ENCODE data around the gene CRY1. TPM values are rescaled to one million over a fixed set of nuclear protein-coding genes. Genes with fewer than 3 reads are reported as not detected.

Gene CRY1
- total RNA-seq (2014; rRNA removed) = 16.4 and 20.0 TPM in 2 replicates
- polyA plus RNA-seq (2012) = 7.6 TPM

DNA sequence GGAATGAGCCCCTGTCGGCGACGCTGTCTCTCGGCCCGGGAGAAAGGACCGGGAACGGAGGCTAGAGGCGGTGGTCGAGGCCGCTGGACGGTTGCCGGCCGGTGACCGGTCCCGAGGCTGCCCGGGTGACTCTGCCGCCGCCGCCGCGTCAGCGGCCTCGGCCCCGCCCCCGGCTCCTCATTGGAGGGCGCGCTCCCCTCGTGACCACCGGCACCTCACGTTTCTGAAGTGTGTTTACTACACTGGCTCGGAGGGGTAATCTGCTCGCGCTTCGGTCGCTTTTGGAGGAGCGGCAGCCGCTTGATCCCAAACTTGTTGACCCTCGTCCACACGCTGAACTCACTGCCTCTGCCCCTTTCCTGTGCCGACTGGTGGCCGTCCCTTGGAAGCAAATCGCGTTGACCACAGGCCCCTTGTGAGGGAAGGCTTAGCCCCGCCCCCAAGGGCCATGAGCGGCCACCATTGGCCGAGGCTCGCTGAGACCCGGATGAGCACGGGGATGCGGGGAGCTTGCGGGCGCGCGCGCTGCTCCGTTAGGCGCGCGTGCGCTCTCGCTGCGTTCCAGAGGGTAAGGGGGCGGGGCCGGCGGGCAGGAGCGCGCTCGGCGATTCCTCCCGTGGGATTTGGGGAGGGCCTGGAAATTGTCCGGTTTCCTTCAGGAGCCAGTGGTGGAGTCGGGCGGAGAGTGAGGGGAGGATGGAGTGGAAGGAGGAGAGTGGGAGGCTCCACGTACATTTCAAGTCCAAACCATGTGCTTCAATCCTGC lies at the start of gene CRY1:
CRY1 (minus strand) TSS at position 133 of the 766 bp plus-strand sequence. CDS start 588 bp downstream, outside the sequence.
- DNase-seq (ENCODE audit: low read depth) = peak; percentile 93

DNA sequence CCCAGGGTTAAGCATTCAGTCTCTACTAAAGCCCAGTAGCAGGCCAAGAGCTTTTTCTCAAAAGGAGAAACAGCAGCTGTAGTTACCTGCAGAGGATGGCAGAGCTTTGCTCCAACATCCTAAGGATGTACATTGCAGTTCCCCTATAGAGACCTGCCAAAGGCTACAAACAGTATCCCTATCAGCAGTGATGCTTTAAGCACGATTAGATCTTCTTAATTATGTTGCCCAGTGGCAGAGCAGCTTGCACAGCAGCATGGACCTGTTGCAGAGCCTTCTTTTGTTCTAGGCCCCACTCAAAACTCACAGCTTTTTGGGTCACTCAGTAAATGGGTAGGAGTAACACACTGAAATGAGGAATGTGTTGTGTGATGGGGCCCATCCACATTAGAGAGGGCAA lies 46.4 kb upstream of the CRY1 start:
- no peak for DNase-seq (ENCODE audit: low read depth)

DNA sequence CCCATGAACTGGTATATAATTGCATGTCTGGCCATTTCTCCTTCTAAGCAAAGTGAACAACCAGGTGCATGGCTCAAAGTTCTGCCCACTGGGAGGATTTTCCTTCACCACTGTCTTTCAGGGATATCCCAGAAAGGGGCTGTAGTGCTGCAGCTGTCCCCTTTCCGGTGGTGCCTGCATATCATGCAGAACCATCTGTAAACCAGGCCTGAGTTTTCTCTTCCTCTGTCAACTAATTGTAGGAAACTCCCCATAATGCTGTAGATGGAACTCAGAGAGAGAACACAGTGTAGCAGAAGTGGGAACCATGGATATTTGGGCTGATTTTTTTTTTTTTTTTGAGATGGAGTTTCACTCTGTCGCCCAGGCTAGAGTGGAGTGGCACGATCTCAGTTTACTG lies 45.6 kb upstream of the CRY1 start:
- DNase-seq (ENCODE audit: low read depth) = no peak

DNA sequence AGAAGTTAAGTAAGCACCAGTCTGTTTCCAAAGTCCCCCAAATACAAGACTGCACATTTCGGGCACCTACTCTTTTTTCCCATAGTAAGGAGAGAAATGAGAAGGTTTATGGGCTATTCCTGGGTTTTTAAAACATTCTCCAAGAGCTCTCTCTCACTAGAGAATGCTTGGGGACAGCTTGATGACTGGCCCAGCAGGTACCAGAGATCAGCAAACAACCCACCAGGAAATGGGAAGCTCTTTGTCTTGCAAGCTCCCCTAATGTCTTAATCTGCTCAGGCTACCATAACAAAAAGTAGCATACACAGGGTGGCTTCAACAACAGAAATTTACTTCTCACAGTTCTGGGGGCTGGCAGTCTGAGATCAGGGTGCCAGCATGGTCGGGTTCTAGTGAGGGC lies 41.8 kb upstream of the CRY1 start:
- DNase-seq (ENCODE audit: low read depth) = no peak

DNA sequence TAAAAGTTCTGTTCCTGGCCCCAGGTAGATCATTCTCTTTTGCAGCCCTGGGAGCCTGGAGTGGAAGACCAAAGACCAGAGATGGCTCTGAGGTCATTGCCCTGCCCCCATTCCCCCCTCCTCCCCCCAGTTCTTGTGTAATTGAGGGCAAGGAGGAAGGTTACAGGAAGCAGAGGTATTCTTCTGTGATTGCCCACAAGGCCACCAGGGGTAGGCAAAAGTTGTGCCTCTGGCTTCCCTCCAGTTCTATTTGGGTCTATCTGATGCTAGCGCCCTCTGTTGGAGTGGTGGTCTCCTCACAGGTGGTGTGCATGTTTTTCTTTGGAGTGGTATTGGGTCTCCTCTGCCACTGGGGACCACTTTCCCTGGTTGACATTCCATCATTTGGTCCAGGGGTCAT lies 41.2 kb upstream of the CRY1 start:
- peak; percentile 12 for DNase-seq (ENCODE audit: low read depth)

DNA sequence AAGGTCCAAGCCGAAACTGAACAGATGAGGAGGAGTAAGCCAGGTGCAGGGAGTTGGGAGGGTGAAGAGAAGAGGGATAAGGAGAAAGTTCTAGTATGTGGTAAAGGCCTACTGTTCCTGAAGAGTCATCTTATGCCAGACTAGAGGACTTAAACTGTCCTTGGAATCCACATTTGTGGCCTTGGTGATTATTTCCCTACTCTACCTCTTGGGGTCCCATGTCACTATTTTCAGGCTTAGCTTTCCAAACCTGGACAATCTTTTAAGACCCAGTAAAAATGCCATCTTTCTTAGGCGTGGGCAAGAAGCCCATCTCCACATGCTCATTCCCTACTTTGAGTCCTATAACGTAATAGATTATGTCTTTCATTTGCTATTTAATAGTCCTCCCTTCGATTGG lies 40.1 kb upstream of the CRY1 start:
- no peak for DNase-seq (ENCODE audit: low read depth)

DNA sequence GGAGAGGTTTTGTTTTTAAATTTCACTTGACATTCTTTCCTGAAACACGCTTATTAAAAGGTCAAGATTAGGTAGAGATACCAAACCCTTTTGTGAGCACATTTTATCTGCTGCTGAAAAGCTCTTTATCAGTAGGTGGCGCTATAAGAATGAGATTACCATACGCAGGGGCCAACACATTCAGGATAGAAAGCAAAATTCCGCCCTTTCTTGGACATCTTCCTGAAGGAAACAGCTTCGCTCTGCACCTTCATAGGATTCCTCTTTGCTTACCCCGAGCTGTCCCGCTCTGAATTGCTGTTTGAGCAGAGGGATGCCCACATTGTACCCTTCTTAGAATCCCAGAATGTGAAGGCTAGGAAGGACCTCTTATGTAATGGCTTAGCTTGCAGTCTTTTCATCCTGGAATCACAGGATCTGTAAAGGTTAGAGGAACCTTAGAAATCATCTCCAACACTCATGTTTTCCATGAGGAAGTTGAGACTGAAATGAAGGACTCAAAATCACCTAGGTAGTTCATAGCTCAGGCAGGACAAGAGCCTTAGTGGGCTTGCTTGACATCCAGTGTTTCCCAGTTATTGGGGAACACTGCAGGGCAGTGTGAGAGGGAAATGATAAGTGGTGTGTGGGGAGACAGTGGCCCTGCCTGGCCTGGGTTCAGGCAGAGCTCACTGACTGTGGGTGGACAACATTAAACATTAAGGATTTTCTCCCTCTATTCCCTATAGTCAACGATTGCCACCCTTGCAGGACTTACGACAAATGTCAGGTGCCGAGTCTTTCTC lies 38.7 kb upstream of the CRY1 start:
- DNase-seq (ENCODE audit: low read depth) = peak; percentile 48

DNA sequence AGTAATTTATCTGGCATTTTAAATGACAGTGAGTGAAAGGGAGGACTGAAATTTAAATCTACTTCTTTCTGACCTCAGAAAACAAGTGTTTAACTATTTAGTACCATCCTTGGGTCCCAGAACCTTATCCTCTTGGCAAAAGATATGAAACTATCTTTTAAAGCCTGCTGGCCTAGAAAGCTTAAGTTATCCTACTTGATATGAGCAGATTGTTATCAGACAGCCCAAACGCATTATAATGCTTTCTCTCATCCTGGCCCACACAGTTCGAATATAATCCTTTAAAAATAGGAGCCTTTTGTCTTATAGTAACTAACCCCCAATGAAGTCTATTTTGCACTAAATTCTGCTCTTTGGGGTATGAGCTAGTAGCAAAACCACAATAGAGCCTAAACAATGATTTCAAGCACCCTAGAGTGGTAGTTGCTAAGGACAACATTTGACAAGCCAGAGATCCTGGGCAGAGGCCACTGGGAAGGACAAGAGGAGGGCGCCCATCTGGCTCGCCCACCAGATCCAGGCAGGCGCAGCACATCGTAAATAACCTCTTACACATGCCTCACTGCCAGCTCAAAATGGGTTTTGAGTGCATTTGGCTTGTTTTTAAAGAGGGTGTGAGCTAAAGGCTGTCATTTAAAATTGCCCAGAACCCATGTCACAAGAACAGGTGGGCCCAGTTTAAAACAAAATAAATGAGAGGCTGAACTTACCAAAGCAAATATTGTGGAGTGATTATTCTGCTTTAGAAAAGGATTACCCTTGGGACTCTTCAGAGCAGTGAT lies 37.7 kb upstream of the CRY1 start:
- DNase-seq (ENCODE audit: low read depth) = no peak

DNA sequence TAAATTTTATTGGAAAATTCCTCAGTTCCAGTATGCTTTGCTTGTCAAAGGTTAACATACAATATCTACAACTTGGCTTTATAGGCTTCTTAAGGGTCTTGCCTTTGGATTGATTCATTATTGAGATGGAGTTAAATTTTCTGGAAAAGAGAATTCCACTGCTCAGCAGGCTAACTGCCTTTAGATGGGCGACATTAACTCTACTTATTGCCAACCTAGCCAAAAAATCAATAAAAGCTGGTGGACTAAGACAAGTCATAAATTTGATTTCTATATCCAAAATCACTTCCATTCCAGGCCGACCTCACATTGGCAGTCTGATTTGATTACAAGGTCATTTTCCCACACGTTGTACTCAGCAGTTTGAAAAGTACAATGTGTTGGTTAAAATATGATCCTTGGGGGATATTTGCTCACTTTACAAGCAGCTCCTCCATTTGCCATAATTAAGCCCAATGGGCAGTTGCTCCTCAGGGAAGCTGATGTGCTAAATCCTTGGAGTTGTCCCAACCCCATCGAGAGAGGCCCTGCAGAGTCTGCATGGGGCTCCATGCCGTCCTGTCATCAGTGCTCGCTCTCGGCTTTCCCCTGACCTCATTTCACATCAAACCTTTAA lies 36.1 kb upstream of the CRY1 start:
- no peak for DNase-seq (ENCODE audit: low read depth)

DNA sequence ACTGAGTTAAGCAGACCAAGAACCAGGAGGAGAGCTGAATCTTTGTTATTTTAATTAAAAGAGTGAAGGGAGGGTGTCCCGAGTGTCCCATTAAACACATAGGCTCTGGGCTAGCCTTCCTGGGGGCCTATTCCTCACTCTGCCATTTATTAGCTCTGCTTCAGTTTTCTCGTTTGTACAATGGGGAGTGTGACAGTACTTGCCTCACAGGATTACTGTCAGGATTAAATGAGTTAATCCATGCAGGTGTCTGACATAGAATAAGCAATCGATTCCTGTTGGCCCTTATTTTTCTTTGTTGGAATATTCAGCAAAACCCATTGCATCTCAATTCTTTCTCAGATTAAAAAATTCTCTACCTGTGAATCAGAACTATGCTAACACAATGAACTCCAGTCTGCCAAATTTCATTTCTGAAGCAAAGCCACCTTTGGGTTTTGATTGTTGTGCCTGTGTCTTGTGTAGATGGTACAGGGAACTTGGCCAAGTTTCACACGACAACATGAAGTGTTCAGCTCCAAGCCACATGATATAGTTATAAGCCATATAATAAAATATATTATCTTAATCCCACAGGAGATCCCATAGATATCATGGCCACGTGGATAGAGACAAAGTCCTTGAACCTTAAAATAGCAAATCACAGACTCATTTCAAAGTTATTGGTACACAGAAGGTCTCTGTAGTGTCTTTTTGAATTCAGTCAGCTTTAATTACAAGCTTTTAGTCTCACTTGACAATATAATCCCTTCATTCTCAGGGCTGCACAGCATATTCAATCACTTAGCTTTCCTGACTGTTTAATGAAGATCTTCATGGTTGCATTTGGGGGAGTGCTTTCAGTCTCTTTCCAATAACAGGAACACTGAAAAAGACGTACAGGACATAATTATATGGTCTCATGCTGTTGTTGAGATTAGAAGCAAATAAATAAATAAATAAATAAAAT lies 34.4 kb upstream of the CRY1 start:
- DNase-seq (ENCODE audit: low read depth) = no peak

DNA sequence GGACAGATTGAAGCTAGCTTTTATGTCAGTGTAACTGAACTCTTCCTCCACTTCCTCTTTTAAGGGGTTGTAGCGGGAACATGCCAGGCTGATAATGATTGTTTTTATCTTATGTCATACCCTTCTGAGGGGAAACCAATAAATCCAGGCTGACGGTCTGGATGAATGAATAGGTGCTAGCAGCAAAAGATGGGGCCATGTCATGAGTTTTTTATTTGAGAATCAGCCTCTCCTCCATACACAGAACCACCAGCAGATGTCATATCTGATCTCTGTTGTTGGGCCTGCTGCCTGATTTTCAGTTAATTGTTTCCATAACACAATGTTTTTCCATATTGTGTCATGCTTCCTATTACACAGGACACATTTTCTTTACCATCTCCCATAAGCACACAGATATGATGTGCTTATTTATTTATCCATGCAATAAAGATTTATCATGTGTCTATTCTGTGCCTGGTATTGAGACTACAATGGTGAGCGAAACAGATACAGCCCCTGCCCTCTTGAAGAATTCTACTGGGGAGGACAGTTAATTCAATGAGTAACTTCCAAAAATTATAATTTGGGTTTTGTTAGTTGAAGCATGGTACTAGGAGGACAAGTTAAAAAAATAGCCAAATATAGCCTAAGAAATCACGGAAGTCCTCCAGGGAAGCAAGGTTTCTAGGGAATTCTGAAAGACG lies 33.6 kb upstream of the CRY1 start:
- DNase-seq (ENCODE audit: low read depth) = no peak

DNA sequence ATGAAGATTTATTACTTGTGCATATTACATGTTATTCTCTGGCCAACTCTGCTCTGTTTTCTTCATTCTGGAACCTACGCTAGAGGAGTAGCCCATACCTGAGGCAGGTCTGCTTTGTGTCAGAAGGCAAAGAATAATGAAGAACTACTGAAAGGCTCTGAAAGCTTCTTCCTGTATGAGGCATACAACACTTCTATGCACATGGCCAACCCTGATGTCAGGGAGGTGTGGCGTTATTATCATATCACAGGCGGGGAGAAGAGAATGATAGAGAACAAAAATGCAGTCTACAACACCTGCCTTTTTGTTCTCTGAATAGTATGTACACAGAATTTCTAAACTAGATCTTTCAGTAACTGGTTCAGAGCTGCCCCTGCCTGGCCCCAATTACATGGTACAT lies 32.5 kb upstream of the CRY1 start:
- no peak for DNase-seq (ENCODE audit: low read depth)

DNA sequence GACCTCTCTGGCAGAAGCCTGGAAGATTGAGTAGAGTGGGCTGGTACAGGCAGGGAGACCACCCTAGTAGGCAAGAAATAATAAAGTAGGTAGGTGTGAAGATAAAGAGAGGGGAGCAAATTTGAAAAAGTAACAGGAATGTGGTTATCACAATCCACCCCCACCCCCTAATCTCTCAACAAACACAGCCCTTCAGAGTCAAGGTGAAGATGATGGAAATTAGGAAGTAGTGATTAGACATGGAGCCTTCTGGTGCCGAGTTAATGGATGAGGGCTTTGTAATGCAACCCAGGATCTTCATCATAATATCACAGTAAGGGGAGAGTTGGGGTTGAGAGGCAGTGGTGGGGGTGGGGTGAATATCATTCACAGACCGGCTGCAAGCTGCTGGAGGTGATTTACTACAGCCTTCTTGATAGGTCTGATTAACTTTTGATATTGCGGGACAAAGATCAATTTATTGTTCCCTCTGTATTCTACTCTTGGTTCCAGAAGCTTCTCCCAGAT lies 29.2 kb upstream of the CRY1 start:
- no peak for DNase-seq (ENCODE audit: low read depth)

DNA sequence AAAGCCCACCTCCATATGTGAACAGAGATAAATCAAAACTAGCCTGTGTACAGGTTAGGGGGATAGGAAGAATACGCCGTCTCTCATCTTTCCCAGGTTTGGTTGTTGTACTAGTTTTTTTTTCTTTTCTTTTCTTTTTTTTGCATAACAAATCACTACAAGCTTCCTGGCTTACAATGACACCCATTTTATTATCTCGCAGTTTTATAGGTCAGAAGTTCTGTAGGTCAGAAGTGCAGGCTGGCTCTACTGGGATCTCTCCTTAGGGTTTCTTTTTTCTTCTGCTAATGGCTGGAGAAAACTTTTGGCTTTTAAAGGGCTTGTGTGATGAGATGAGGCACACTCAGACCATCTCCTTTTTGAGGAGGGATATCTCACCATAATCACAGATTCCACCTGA lies 25.7 kb upstream of the CRY1 start:
- DNase-seq (ENCODE audit: low read depth) = no peak

DNA sequence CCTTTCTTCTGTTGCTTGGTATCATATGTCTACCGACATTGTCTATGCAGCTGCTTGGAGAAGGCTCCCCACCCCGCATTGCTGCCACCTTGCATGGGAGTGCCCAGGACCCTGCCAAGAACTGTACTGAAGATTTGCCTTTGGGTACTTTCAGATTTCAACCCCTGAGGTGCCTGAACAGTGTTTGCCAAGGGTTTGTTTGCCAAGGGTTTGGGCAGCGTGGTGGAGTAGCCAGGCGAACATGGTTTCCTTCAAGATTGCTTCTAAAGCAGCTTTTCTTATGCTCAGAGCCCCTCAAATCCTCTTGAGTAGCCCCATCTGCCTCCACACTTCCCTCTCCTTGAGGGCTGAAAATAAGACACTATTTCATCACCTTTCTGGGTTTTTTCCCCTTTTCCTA lies 25.3 kb upstream of the CRY1 start:
- DNase-seq (ENCODE audit: low read depth) = no peak

DNA sequence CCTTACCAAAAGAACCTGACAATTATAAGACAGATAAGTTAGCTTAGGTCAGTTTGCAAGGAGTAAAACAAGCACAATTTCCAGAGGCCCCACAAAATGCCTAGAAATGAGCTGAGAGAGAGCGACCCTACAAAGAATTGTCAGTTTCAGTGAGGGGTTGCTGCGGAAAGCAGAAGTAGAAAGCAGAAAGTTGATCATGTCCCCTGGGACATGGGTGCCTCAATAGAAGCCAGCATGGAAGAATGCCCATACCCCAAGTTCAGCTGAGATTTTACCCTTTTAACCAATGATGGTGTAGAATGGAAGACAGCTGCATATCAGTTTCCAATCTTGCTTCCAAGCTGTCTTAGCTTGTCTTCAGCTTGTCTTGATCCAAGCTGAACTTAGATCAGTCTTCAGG lies 21.8 kb upstream of the CRY1 start:
- no peak for DNase-seq (ENCODE audit: low read depth)

DNA sequence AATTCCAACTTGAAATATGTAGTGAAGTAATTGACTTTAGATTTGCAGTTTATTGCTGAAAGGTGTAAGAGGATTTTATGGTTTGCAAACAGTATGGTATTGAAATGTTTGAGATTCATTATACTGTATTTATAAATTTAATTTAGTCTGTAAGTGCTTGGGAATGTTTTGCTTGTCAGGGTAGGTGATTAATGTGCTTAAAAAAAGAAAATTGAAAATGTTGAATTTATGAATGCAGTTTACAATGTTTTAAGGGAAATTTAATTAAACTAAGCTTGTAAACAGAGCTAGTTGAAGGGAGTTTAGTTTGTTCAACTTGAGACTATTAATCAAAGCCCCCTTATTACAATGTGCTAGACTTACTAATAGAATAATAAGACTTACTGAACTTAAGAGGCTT lies 18.0 kb upstream of the CRY1 start:
- DNase-seq (ENCODE audit: low read depth) = no peak

DNA sequence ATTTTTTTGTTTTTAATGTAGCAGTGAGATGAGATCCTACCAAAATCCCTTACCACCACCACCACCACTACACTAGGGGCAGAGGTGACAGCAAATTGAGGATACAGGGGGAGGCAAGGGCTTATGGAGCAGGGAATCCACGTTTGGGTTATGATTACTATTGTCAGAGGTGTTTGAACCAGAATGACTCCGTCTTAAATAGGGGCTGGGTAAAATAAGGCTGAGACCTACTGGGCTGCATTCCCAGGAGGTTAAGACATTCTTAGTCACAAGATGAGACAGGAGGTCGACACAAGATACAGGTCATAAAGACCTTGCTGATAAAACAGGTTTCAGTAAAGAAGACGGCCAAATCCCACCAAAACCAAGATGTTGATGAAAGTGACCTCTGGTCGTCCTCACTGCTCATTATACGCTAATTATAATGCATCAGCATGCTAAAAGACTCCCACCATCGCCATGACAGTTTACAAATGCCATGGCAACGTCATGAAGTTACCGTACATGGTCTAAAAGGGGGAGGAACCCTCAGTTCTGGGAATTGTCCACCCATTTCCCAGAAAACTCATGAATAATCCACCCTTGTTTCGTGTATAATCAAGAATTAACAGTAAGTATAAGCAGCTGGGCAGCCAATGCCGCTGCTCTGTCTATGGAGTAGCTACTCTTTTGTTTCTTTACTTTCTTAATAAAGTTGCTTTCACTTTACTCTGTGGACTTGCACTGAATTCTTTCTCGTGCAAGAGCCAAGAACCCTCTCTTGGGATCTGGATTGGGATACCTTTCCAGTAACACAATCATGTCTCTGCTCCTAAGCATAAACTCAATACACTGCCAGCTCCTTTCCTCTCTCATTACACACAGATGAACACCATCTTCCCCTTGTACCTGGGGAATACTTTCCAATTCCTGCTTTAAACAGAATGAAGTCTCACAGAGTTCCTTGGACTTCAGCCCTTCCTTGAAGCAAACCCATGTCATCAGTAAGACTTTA lies 16.7 kb upstream of the CRY1 start:
- DNase-seq (ENCODE audit: low read depth) = no peak

All from LHCN-M2 (cell line).